CD4-positive, alpha-beta T cell (primary cell): ENCODE data around the gene SUFU. TPM values are rescaled to one million over a fixed set of nuclear protein-coding genes. Genes with fewer than 3 reads are reported as not detected.
"Not testable (repeated sequence)": the region's sequence is repeated elsewhere in the genome, so short reads cannot be mapped to it uniquely, and the experiment has no call there.

Experiments used
- ATAC-seq: fragments of 200-7000 bp; cut with Tn5 transposase; one replicate; pipeline ENCODE4 v1.10.0; 2022; ENCODE audit warnings: mild to moderate bottlenecking; ENCODE audit not compliant: poor library complexity
- CTCF ChIA-PET: fragments of 350-600 bp; sonication (Branson Sonifier 250); formaldehyde crosslinking; loops from one replicate; lab custom pipeline; 2021; ENCODE audit warnings: antibody characterized with exemption, inconsistent platforms; lab: Charles Lee
- POLR2A ChIA-PET: fragments of 350-600 bp; sonication (Branson Sonifier 250); formaldehyde crosslinking; loops from one replicate; lab custom pipeline; 2021; ENCODE audit warnings: antibody characterized with exemption, inconsistent platforms; lab: Charles Lee
- DNase-seq, 14 experiments: peaks; one replicate each; pipeline ENCODE4 v3.0.0-alpha.2; 2013 to 2020; ENCODE audit warnings: mixed read lengths in 2 of 14
- H3K27ac ChIP-seq, 2 donors: one replicate each; pipeline versions ENCODE4 v1.5.1 to v1.7.0; 2013; ENCODE audit warnings: low read length in 2 of 2, low read depth in 1 of 2, mild to moderate bottlenecking in 1 of 2
- H3K27me3 ChIP-seq, 2 experiments: 1 replicate in 1 of 2; 2 replicates in 1 of 2; pipeline versions ENCODE4 v1.6.1 to v1.7.0; 2013; ENCODE audit warnings: low read length in 2 of 2, control low read depth in 1 of 2, mild to moderate bottlenecking in 1 of 2, moderate library complexity in 1 of 2; ENCODE audit not compliant: insufficient read depth in 2 of 2, control insufficient read depth in 1 of 2
- H3K36me3 ChIP-seq: one replicate; pipeline ENCODE4 v1.6.1; 2013; ENCODE audit warnings: low read length, control low read depth; ENCODE audit not compliant: insufficient read depth
- H3K4me1 ChIP-seq: one replicate; pipeline ENCODE4 v1.6.1; 2013; ENCODE audit warnings: low read length, control low read depth; ENCODE audit not compliant: insufficient read depth
- H3K4me3 ChIP-seq: one replicate; pipeline ENCODE4 v1.5.1; 2013; ENCODE audit warnings: mild to moderate bottlenecking, low read length, moderate library complexity
- H3K9me3 ChIP-seq, 2 experiments: 1 replicate in 1 of 2; 2 replicates in 1 of 2; pipeline versions ENCODE4 v1.6.1 to v1.7.0; 2013; ENCODE audit warnings: low read length in 2 of 2, mild to moderate bottlenecking in 2 of 2, control low read depth in 1 of 2, moderate library complexity in 1 of 2; ENCODE audit not compliant: control insufficient read depth in 1 of 2, insufficient read depth in 1 of 2
- H3K27ac Mint-ChIP-seq: one replicate; pipeline ENCODE4 v1.8.0; 2020; ENCODE audit warnings: mixed read lengths
- H3K27me3 Mint-ChIP-seq: one replicate; pipeline ENCODE4 v1.8.0; 2021; ENCODE audit warnings: mixed read lengths
- H3K36me3 Mint-ChIP-seq: one replicate; pipeline ENCODE4 v1.8.0; 2021; ENCODE audit warnings: low read depth, mixed read lengths
- H3K4me1 Mint-ChIP-seq: one replicate; pipeline ENCODE4 v1.8.0; 2021; ENCODE audit warnings: low read depth, mixed read lengths
- H3K4me3 Mint-ChIP-seq: one replicate; pipeline ENCODE4 v1.8.0; 2020; ENCODE audit warnings: mild to moderate bottlenecking, mixed read lengths
- H3K9me3 Mint-ChIP-seq: one replicate; pipeline ENCODE4 v1.8.0; 2020; ENCODE audit warnings: mixed read lengths
- intact Hi-C, 2 experiments: fragments of 100-400 bp; cut with DNase I in 1 of 2; cut with micrococcal nuclease in 1 of 2; formaldehyde crosslinking; loops; one replicate each; pipeline versions ENCODE4 v1.15.1 to v1.9.0; 2023 to 2025; cut with DNase I, micrococcal nuclease
- polyA plus RNA-seq, 2 donors: library from polyadenylated mRNA; unstranded; fragments of 120-200 nt; gene quantifications; one replicate each; pipeline ENCODE4 v1.2.1, GENCODE V29; 2013
- total RNA-seq, 174 experiments: library from RNA in 2 of 174; stranded (reverse) in 2 of 174; gene quantifications; one replicate each; pipeline ENCODE4 v1.2.3 and lab custom pipeline; 2021 to 2026
- TF ChIP-seq, protein P1 (sequence below): fragments of 200-600 bp; IDR thresholded peaks from one replicate; pipeline ENCODE4 v1.8.0; 2022; ENCODE audit warnings: antibody characterized with exemption, mild to moderate bottlenecking

The SUFU gene
- total RNA-seq (1 to 10 TPM; 6.7 to 7.3 TPM), total RNA-seq (lab: John Stamatoyannopoulos, UW) (1.4 to 44.7 (median 12.2) reads per million in 172 experiments)
- 11.3 TPM for polyA plus RNA-seq (2013, experiment 1 of 2)
- 10.9 TPM for polyA plus RNA-seq (2013, experiment 2 of 2)

DNA sequence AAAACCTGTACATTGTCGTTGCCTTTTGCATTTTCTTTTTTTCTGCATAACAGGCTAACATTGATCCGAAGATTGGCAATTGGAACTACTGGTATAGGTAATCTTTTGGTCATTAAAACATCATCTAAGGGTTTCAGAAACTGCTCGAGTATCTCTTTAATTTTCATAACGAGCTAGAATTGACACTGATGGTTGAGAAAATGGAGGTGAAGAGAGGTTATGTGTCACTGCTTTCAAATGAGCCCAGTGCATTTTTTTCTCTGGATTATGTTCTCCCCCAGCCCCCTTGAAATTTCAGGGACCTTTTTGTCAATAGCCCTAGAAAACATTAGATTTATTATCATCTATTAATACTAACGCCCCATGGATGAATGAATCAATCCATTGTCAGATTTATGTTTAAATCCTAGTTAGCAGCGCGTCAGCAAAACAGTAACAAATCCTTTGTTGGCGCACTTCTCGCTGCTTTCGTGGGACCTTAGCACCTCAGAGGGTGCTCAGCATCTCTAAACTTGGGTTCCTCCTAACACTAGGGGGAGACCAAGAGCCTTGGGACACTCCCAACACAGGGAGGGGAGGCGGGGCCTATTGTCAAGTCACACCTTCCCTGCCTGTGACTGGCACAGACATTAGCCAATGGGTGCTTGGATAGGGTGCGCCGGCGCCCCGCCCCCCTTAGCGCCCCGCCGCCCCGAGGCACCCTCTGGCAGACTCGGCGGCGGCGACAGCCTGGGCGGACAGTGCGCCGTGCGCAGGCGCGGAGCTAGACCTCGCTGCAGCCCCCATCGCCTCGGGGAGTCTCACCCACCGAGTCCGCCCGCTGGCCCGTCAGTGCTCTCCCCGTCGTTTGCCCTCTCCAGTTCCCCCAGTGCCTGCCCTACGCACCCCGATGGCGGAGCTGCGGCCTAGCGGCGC is at the start of gene SUFU:
TSS of gene SUFU (plus strand) at position 709 of the 915 bp plus-strand sequence. CDS start at position 890, 181 bp downstream.
- Histone ChIP-seq H3K4me3 (peak within 1 kb of the TSS; percentile 100), H3K27me3 (no peaks in the 10 kb centered on the region), H3K36me3 (peaks cover 8% of the 10 kb centered on the region), H3K9me3 (no peaks in the 10 kb centered on the region), H3K27ac (peak within 1 kb of the TSS; percentile 80 to 97), H3K4me1 (peaks cover 44% of the 10 kb centered on the region)
- ChIA-PET CTCF (interaction anchor here (0.6 to 2.2 kb wide), 10 partner anchors 25 to 378 kb away, joined by 3 to 9 read pairs (median 3); partner anchors contain the start of genes CUEDC2 and FBXL15), POLR2A (interaction anchor here (0.6 to 5.1 kb wide), 25 partner anchors 8 to 685 kb away, joined by 3 to 28 read pairs (median 5); partner anchors contain the start of genes ARL3, C10orf95, CUEDC2 and FBXL15)
- peak; percentile 67 for ATAC-seq
- intact Hi-C loops = loop anchor here (1.0 to 10.0 kb wide), 16 partner anchors 51 to 689 kb away; partner anchors contain the start of genes ARL3 (in 2 of the 2), NOLC1 (in 2 of the 2), SFXN2 (in 2 of the 2) and TRIM8 (in 2 of the 2)
- no peaks in the 10 kb centered on the region for H3K27me3 Mint-ChIP-seq
- H3K27ac Mint-ChIP-seq = no peak within 1 kb of the TSS
- peaks cover 46% of the 10 kb centered on the region for H3K4me1 Mint-ChIP-seq
- no peak within 1 kb of the TSS for H3K4me3 Mint-ChIP-seq
- peaks cover 13% of the 10 kb centered on the region for H3K36me3 Mint-ChIP-seq
- no peaks in the 10 kb centered on the region for H3K9me3 Mint-ChIP-seq
- peak; percentile 94 to 100 (median 98) for DNase-seq
- TF ChIP-seq, protein P1, sequence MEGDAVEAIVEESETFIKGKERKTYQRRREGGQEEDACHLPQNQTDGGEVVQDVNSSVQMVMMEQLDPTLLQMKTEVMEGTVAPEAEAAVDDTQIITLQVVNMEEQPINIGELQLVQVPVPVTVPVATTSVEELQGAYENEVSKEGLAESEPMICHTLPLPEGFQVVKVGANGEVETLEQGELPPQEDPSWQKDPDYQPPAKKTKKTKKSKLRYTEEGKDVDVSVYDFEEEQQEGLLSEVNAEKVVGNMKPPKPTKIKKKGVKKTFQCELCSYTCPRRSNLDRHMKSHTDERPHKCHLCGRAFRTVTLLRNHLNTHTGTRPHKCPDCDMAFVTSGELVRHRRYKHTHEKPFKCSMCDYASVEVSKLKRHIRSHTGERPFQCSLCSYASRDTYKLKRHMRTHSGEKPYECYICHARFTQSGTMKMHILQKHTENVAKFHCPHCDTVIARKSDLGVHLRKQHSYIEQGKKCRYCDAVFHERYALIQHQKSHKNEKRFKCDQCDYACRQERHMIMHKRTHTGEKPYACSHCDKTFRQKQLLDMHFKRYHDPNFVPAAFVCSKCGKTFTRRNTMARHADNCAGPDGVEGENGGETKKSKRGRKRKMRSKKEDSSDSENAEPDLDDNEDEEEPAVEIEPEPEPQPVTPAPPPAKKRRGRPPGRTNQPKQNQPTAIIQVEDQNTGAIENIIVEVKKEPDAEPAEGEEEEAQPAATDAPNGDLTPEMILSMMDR = peak; percentile 88

DNA sequence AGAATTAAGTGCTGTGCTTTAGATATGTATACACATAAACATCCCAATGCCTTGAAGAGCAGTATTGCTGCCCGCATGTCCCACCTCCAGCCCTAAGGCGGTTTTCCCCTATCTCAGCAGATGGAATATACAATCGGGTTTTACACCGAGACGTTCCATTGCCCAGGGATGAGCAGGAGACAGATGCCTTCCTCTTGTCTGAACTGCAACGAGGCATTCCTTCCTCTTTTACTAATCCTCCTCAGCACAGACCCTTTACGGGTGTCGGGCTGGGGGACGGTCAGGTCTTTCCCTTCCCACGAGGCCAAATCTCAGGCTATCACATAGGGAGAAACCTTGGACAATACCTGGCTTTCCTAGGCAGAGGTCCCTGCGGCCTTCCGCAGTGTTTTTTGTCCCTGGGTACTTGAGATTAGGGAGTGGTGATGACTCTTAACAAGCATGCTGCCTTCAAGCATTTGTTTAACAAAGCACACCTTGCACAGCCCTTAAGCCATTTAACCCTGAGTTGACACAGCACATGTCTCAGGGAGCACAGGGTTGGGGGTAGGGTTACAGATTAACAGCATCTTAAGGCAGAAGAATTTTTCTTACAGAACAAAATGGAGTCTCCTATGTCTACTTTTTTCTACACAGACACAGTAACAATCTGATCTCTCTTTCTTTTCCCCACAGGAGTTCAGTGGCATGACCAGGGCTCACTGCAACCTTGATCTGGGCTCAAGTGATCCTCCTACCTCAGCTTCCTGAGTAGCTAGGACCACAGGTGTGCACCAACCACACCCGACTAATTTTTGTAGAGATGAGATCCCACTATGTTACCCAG is 48.9 kb upstream of the SUFU start:
- H3K9me3 Mint-ChIP-seq, ATAC-seq, POLR2A ChIA-PET, H3K27ac Mint-ChIP-seq, H3K27ac ChIP-seq, H3K27me3 Mint-ChIP-seq, H3K4me3 Mint-ChIP-seq, H3K9me3 ChIP-seq, CTCF ChIA-PET, H3K27me3 ChIP-seq, H3K4me3 ChIP-seq, DNase-seq: not testable (repeated sequence)
- Mint-ChIP-seq H3K4me1 (peaks cover 18% of the 10 kb centered on the region), H3K36me3 (peaks cover 29% of the 10 kb centered on the region)
- Histone ChIP-seq H3K36me3 (peaks cover 16% of the 10 kb centered on the region), H3K4me1 (peaks cover 31% of the 10 kb centered on the region)
- intact Hi-C loops = loop anchor here in 1 of 2 experiments (5.0 kb wide), 1 partner anchor 47 kb away; the partner anchor contains the start of genes ACTR1A and SUFU

DNA sequence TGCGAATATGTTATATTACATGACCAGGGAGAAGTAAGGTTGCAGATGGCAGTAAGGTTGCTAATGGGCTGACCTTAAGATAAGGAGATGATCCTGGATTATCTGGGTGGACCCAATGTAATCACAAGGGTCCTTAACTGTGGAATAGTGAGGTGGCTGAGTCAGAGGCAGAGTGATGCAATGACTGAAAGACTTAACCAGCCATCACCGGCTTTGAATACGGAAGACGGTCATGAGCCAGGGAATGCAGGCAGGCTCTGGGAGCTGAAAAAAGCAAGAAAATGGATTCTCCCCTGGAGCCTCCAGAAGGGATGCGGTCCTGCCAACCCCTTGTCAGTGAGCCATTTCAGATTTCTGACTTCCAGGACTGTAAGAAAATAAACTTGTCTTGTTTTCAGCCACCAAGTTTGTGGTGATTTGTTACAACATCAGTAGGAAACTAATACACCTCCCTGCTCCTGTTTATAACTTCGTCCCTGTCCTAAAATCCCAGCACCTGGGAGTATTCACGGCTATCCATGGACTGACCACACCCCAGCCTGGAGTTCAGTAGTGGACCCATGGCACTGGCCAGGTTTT is 47.8 kb upstream of the SUFU start:
- Mint-ChIP-seq H3K4me3 (no peak overlapping the region), H3K36me3 (peaks cover 24% of the 10 kb centered on the region), H3K9me3 (no peaks in the 10 kb centered on the region), H3K27ac (no peak overlapping the region), H3K4me1 (peaks cover 22% of the 10 kb centered on the region), H3K27me3 (no peaks in the 10 kb centered on the region)
- intact Hi-C loops = no loop called here
- Histone ChIP-seq H3K4me1 (peaks cover 34% of the 10 kb centered on the region), H3K27ac (no peak overlapping the region), H3K36me3 (peaks cover 16% of the 10 kb centered on the region), H3K9me3 (no peaks in the 10 kb centered on the region), H3K27me3 (no peaks in the 10 kb centered on the region), H3K4me3 (no peak overlapping the region)
- DNase-seq = peak in 2 of 14 experiments; percentile 54 to 57
- no peak for ATAC-seq
- ChIA-PET POLR2A (no interaction called here), CTCF (interaction anchor here (1.8 kb wide), 1 partner anchor 23 kb away, joined by 5 read pairs; no protein-coding TSS in a partner anchor)
- TF ChIP-seq, protein P1 = no peak
